HepG2 (cell line): ENCODE results near the gene BCL2L11. TPM values are rescaled to one million over a fixed set of nuclear protein-coding genes. Genes with fewer than 3 reads are reported as not detected.

Source experiments
- ATAC-seq: fragments of 200-7000 bp; cut with Tn5 transposase; 3 replicates; pipeline ENCODE4 v1.9.1; 2020; ENCODE audit warnings: mild to moderate bottlenecking, moderate library complexity
- BruUV-seq: library from RNA; stranded (reverse); fragments of 400-500 nt; replicated peaks from 2 replicates; lab custom pipeline; 2021; lab: Mats Ljungman, UMichigan
- CTCF ChIA-PET: fragments of 300-600 bp; formaldehyde crosslinking; extraction: SDS; loops from one replicate; lab custom pipeline; 2021; ENCODE audit warnings: low total read pairs, inconsistent platforms, low intra/inter-chr PET ratio; lab: Yijun Ruan, JAX
- POLR2A ChIA-PET: fragments of 350-600 bp; sonication (Branson Sonifier 250); formaldehyde crosslinking; loops from one replicate; lab custom pipeline; 2020; ENCODE audit warnings: antibody characterized with exemption, inconsistent platforms; lab: Yijun Ruan, JAX
- DNase-seq: peaks from one replicate; pipeline ENCODE4 v3.0.0-alpha.2; 2015; ENCODE audit warnings: low spot score
- FAIRE-seq: peaks from 3 replicates; lab custom pipeline; 2011; peaks lifted over from hg19 to GRCh38; lab: Jason Lieb, UNC
- H2AFZ ChIP-seq: one replicate; pipeline ENCODE4 v1.6.1; 2011; ENCODE audit warnings: low read length, inconsistent platforms
- H3K27ac ChIP-seq: fragments of 300-600 bp; 3 replicates; pipeline ENCODE4 v1.8.0; 2011; ENCODE audit warnings: mixed run types, mild to moderate bottlenecking, mixed read lengths, low read length, inconsistent platforms; ENCODE audit not compliant: insufficient read depth; ENCODE audit errors: extremely low read length
- H3K27me3 ChIP-seq, 2 experiments: fragments of 200-600 bp in 1 of 2; 2 replicates in 1 of 2; 3 replicates in 1 of 2; pipeline versions ENCODE4 v1.6.0 to v1.8.0; 2011; ENCODE audit warnings: low read length in 2 of 2, mild to moderate bottlenecking in 2 of 2, moderate library complexity in 2 of 2, inconsistent platforms in 1 of 2; ENCODE audit not compliant: insufficient read depth in 2 of 2, control insufficient read depth in 1 of 2
- H3K36me3 ChIP-seq, 2 experiments: fragments of 200-600 bp in 1 of 2; replicated peaks in 1 of 2; 2 replicates in 1 of 2; 3 replicates in 1 of 2; pipeline versions ENCODE4 v1.5.1 to v1.8.0; 2011; ENCODE audit warnings: low read length in 2 of 2, inconsistent platforms in 1 of 2; ENCODE audit not compliant: insufficient read depth in 2 of 2, control insufficient read depth in 1 of 2
- H3K4me1 ChIP-seq: 2 replicates; pipeline ENCODE4 v1.5.1; 2012; ENCODE audit warnings: low read length, inconsistent platforms; ENCODE audit not compliant: insufficient read depth
- H3K4me2 ChIP-seq: 2 replicates; pipeline ENCODE4 v1.6.0; 2011; ENCODE audit warnings: low read depth, low read length, inconsistent platforms
- H3K4me3 ChIP-seq, 3 experiments: fragments of 200-600 bp in 1 of 3; sonication (generic), shearing (Covaris generic) in 1 of 3; replicated peaks in 1 of 3; 2 replicates each; pipeline ENCODE4 v1.5.1; 2011 to 2016; ENCODE audit warnings: low read length in 3 of 3, inconsistent platforms in 2 of 3, low read depth in 2 of 3, mild to moderate bottlenecking in 2 of 3, control low read depth in 1 of 3, mixed read lengths in 1 of 3; ENCODE audit not compliant: insufficient read depth in 1 of 3
- H3K79me2 ChIP-seq: one replicate; pipeline ENCODE4 v1.6.1; 2011; ENCODE audit warnings: low read length, inconsistent platforms; ENCODE audit not compliant: insufficient read depth
- H3K9ac ChIP-seq: 2 replicates; pipeline ENCODE4 v1.6.0; 2011; ENCODE audit warnings: mild to moderate bottlenecking, low read depth, low read length, inconsistent platforms; ENCODE audit not compliant: insufficient read depth
- H3K9me3 ChIP-seq: 2 replicates; pipeline ENCODE4 v1.5.1; 2012; ENCODE audit warnings: mild to moderate bottlenecking, low read length
- H4K20me1 ChIP-seq: 2 replicates; pipeline ENCODE4 v1.6.0; 2011; ENCODE audit warnings: inconsistent platforms, mild to moderate bottlenecking, low read length, moderate library complexity; ENCODE audit not compliant: insufficient read depth
- CAMTA2 ChIP-seq: sonication (generic); formaldehyde crosslinking; IDR thresholded peaks from 2 replicates; pipeline ENCODE4 v1.4.0; 2020; ENCODE audit warnings: mild to moderate bottlenecking, missing genetic modification reagents, borderline replicate concordance
- FOXP1 ChIP-seq, 2 experiments: fragments of 450-650 bp in 1 of 2; IDR thresholded peaks; 2 replicates each; pipeline ENCODE4 v1.6.1; 2017 to 2018; ENCODE audit warnings: antibody characterized with exemption in 1 of 2
- HMG20B ChIP-seq: conservative IDR thresholded peaks from 2 replicates; pipeline ENCODE4 v1.6.1; 2016; ENCODE audit warnings: missing genetic modification reagents, missing compliant biosample characterization
- NR3C1 ChIP-seq: sonication (generic); formaldehyde crosslinking; IDR thresholded peaks from 2 replicates; pipeline ENCODE4 v1.4.0; 2020; ENCODE audit warnings: missing genetic modification reagents
- TEAD2 ChIP-seq: sonication (generic); formaldehyde crosslinking; IDR thresholded peaks from 2 replicates; pipeline ENCODE4 v1.9.0; 2021; ENCODE audit warnings: missing genetic modification reagents
- TFAP4 ChIP-seq: sonication (generic); IDR thresholded peaks from 2 replicates; pipeline ENCODE4 v1.6.1; 2016; ENCODE audit warnings: low read depth, borderline replicate concordance
- ZBTB43 ChIP-seq: sonication (generic); formaldehyde crosslinking; conservative IDR thresholded peaks from 2 replicates; pipeline ENCODE4 v1.4.0; 2020; ENCODE audit warnings: missing genetic modification reagents
- ZNF18 ChIP-seq: sonication (generic); formaldehyde crosslinking; IDR thresholded peaks from 2 replicates; pipeline ENCODE4 v1.8.0; 2022; ENCODE audit warnings: mild to moderate bottlenecking, missing genetic modification reagents; ENCODE audit not compliant: insufficient replicate concordance
- ZNF30 ChIP-seq: sonication (generic); formaldehyde crosslinking; IDR thresholded peaks from 2 replicates; pipeline ENCODE4 v1.5.0; 2020; ENCODE audit warnings: mild to moderate bottlenecking, missing genetic modification reagents
- WGBS: methylation state at CpG from one replicate; pipeline ENCODE4 v1.1.6; 2017; ENCODE audit warnings: low lambda C conversion rate; 5-methylcytosine and 5-hydroxymethylcytosine counted together
- in situ Hi-C: cut with HindIII; loops from 2 replicates; pipeline ENCODE4 v1.10.0; 2017; ENCODE audit warnings: low pct_unique_long_range_greater_than_20kb; ENCODE audit not compliant: extremely low pct_ligation_motif_present
- intact Hi-C: fragments of 100-400 bp; cut with micrococcal nuclease; formaldehyde crosslinking; loops from one replicate; pipeline ENCODE4 v1.10.0; 2022; ENCODE audit not compliant: unreplicated experiment
- polyA plus RNA-seq, 8 experiments: library from polyadenylated mRNA; depleted of rRNA in 3 of 8; stranded (reverse) in 7 of 8; unstranded in 1 of 8; fragments of >200 nt; fragmentation: Illumina TruSeq in 4 of 8; extraction: Trizol in 4 of 8; gene quantifications; 2 replicates each; pipeline versions ENCODE4 v1.2.1 to v1.2.3, GENCODE V29; 2011 to 2016; ENCODE audit warnings: low read depth in 4 of 8, missing spikeins in 1 of 8, mixed read lengths in 1 of 8; ENCODE audit not compliant: insufficient read depth in 1 of 8
- total RNA-seq, 5 experiments: library from RNA; depleted of rRNA; stranded (reverse); fragments of >200 nt; fragmentation: Illumina TruSeq; extraction: Trizol; gene quantifications; 2 replicates each; pipeline ENCODE4 v1.2.3, GENCODE V29; 2016; ENCODE audit warnings: low read depth in 1 of 5
- TF ChIP-seq, protein P1 (sequence below): sonication (generic); formaldehyde crosslinking; IDR thresholded peaks from 2 replicates; pipeline ENCODE4 v1.4.0; 2020; ENCODE audit warnings: missing genetic modification reagents, borderline replicate concordance
- TF ChIP-seq, protein P2 (sequence below): sonication (generic); formaldehyde crosslinking; IDR thresholded peaks from 2 replicates; pipeline ENCODE4 v1.9.0; 2022; ENCODE audit warnings: missing genetic modification reagents, mild to moderate bottlenecking, borderline replicate concordance

The BCL2L11 gene
- total and polyA plus RNA-seq, 2 of the 13 experiments (the other 11 are each of a cell fraction or from before 2014, with no cell fraction given), result 6.1 to 9.7 TPM

DNA sequence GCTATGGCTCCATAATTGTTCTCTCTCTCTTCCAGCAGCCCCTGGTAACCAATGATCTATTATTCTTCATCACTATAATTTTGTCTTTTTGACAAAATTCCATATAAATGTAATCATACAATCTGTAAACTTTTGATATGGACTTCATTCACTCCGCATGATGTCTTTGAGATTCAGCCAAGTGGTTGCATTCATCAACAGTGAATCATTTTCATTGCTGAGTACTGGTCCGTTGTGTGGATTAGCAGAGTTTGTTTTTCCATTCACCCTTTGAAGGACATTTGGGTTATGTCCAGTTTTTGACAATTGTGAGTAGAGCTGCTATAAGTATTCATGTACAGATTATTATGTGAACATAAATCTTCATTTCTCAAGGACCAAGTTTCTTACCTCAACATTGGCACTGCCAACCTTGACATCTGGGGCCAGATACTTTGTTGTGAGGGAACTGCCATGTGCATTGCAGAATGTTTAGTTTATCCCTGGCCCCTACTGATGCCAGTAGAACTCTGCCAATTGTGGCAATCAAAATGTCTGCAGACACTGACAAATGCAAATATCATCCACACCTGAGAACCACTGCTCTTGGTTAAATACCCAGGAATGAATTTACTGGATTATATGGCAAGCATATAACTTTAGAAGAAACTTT lies 48.4 kb upstream of the BCL2L11 start:
- ChIA-PET POLR2A (no interaction called here), CTCF (no interaction called here)
- peaks cover 0 to 23% of the 10 kb centered on the region in 2 experiments; a peak in 1 of 5 replicates for H3K27me3 ChIP-seq
- no peak overlapping the region for H3K4me2 ChIP-seq
- no peaks in the 10 kb centered on the region for H3K4me1 ChIP-seq
- no peak for DNase-seq
- intact Hi-C loops (no loop called here), in situ Hi-C loops (no loop called here)
- no peaks in the 10 kb centered on the region for H3K79me2 ChIP-seq
- no peak for FAIRE-seq
- BruUV-seq, result no TSS peak
- TF ChIP-seq CAMTA2 (CRISPR knock-in tag) (no peak), TFAP4 (no peak), NR3C1 (CRISPR knock-in tag) (no peak), TEAD2 (CRISPR knock-in tag) (no peak), HMG20B (CRISPR knock-in tag) (no peak), ZBTB43 (CRISPR knock-in tag) (no peak), ZNF30 (CRISPR knock-in tag) (no peak), FOXP1 (IDR thresholded peaks at IDR 0.05) (no peak), FOXP1 (CRISPR knock-in tag; IDR thresholded peaks at IDR 0.05) (no peak), ZNF18 (no peak)
- TF ChIP-seq, protein P1, sequence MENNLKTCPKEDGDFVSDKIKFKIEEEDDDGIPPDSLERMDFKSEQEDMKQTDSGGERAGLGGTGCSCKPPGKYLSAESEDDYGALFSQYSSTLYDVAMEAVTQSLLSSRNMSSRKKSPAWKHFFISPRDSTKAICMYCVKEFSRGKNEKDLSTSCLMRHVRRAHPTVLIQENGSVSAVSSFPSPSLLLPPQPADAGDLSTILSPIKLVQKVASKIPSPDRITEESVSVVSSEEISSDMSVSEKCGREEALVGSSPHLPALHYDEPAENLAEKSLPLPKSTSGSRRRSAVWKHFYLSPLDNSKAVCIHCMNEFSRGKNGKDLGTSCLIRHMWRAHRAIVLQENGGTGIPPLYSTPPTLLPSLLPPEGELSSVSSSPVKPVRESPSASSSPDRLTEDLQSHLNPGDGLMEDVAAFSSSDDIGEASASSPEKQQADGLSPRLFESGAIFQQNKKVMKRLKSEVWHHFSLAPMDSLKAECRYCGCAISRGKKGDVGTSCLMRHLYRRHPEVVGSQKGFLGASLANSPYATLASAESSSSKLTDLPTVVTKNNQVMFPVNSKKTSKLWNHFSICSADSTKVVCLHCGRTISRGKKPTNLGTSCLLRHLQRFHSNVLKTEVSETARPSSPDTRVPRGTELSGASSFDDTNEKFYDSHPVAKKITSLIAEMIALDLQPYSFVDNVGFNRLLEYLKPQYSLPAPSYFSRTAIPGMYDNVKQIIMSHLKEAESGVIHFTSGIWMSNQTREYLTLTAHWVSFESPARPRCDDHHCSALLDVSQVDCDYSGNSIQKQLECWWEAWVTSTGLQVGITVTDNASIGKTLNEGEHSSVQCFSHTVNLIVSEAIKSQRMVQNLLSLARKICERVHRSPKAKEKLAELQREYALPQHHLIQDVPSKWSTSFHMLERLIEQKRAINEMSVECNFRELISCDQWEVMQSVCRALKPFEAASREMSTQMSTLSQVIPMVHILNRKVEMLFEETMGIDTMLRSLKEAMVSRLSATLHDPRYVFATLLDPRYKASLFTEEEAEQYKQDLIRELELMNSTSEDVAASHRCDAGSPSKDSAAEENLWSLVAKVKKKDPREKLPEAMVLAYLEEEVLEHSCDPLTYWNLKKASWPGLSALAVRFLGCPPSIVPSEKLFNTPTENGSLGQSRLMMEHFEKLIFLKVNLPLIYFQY, result no peak
- TF ChIP-seq, protein P2, sequence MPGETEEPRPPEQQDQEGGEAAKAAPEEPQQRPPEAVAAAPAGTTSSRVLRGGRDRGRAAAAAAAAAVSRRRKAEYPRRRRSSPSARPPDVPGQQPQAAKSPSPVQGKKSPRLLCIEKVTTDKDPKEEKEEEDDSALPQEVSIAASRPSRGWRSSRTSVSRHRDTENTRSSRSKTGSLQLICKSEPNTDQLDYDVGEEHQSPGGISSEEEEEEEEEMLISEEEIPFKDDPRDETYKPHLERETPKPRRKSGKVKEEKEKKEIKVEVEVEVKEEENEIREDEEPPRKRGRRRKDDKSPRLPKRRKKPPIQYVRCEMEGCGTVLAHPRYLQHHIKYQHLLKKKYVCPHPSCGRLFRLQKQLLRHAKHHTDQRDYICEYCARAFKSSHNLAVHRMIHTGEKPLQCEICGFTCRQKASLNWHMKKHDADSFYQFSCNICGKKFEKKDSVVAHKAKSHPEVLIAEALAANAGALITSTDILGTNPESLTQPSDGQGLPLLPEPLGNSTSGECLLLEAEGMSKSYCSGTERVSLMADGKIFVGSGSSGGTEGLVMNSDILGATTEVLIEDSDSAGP (CRISPR knock-in tag), result no peak
- no peak overlapping the region for H3K9ac ChIP-seq
- H4K20me1 ChIP-seq, result no peaks in the 10 kb centered on the region
- no peaks in the 10 kb centered on the region for H3K36me3 ChIP-seq
- 17% methylated on average over 2 of the region's 2 CpGs for WGBS
- H3K4me3 ChIP-seq, result no peak overlapping the region
- no peak overlapping the region for H2AFZ ChIP-seq
- no peak overlapping the region for H3K27ac ChIP-seq
- H3K9me3 ChIP-seq, result peaks cover 15% of the 10 kb centered on the region; the same call in 1 of the 2 replicates
- no peak for ATAC-seq
